Right lobe of liver (tissue), 6 donors: Measurements from ENCODE around the gene HES4. TPM values are rescaled to one million over a fixed set of nuclear protein-coding genes. Genes with fewer than 3 reads are reported as not detected.

ENCODE experiments used
- ATAC-seq, 4 donors: fragments of 200-7000 bp; cut with Tn5 transposase; one replicate each; pipeline ENCODE4 v1.9.1; 2020; ENCODE audit warnings: mild to moderate bottlenecking in 4 of 4, moderate library complexity in 4 of 4
- DNase-seq, 3 donors: peaks; one replicate each; pipeline ENCODE4 v3.0.0-alpha.2; 2020
- H3K27ac ChIP-seq, 3 donors: fragments of 200-600 bp; one replicate each; pipeline ENCODE4 v1.8.0; 2022
- H3K27me3 ChIP-seq, 2 donors: fragments of 200-600 bp; one replicate each; pipeline ENCODE4 v1.8.0; 2022
- H3K36me3 ChIP-seq, 4 donors: fragments of 200-600 bp; sonication (generic) in 1 of 4; one replicate each; pipeline versions ENCODE4 v1.5.1 to v1.8.0; 2017 to 2022; ENCODE audit warnings: control low read depth in 1 of 4
- H3K4me1 ChIP-seq, 4 donors: fragments of 200-600 bp; sonication (generic) in 1 of 4; one replicate each; pipeline versions ENCODE4 v1.5.1 to v1.8.0; 2017 to 2022; ENCODE audit warnings: control low read depth in 1 of 4
- H3K4me3 ChIP-seq, 3 donors: fragments of 200-600 bp; one replicate each; pipeline ENCODE4 v1.8.0; 2022
- H3K9me3 ChIP-seq, 4 donors: fragments of 200-600 bp; sonication (generic) in 1 of 4; one replicate each; pipeline versions ENCODE4 v1.5.1 to v1.8.0; 2017 to 2022; ENCODE audit warnings: control low read depth in 1 of 4
- CTCF ChIP-seq, 4 donors: fragments of 200-600 bp in 3 of 4; fragments of 450-650 bp in 1 of 4; IDR thresholded peaks; one replicate each; pipeline versions ENCODE4 v1.5.1 to v1.8.0; 2016 to 2022; ENCODE audit warnings: antibody characterized with exemption in 4 of 4, mild to moderate bottlenecking in 2 of 4
- POLR2A ChIP-seq: fragments of 450-650 bp; IDR thresholded peaks from one replicate; pipeline ENCODE4 v1.6.1; 2017; ENCODE audit warnings: antibody characterized with exemption, mild to moderate bottlenecking
- WGBS: methylation state at CpG from one replicate; pipeline ENCODE4 v1.1.6; 2018; ENCODE audit warnings: low coverage, low lambda C conversion rate; ENCODE audit not compliant: insufficient coverage; ENCODE audit errors: missing lambda C conversion rate; 5-methylcytosine and 5-hydroxymethylcytosine counted together
- intact Hi-C, 2 donors: fragments of 100-400 bp; cut with DNase I; formaldehyde crosslinking; loops; one replicate each; pipeline versions ENCODE4 v1.11.2 to v1.14.1; 2022
- long read RNA-seq: library from polyadenylated mRNA; unstranded; transcript quantifications from one replicate; pipeline ENCODE4 v2.0.0, GENCODE V29; 2019
- total RNA-seq, 6 experiments: library from RNA; depleted of rRNA in 2 of 6; stranded (reverse); fragments of >200 nt in 2 of 6; fragmentation: NEBNext Ultra II Directional in 3 of 6; extraction: Animal tissue kit (Norgen Biotek cat#: 25700) in 3 of 6; gene quantifications; one replicate each; pipeline versions ENCODE4 v1.1.0 to v1.2.4, GENCODE V29; 2016 to 2023
- donor health status: DM: no; HTN: yes; CAD: no.
- donor health status: DM: no; HTN: no; CAD: no.
- donor health status: DM: no; HTN: no; CAD: no.
- donor health status: DM: no; HTN: yes; CAD: no.
- donor health status: DM: no; HTN: yes; CAD: no.

Gene HES4, protein sequence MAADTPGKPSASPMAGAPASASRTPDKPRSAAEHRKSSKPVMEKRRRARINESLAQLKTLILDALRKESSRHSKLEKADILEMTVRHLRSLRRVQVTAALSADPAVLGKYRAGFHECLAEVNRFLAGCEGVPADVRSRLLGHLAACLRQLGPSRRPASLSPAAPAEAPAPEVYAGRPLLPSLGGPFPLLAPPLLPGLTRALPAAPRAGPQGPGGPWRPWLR
- total RNA-seq = 10 to 100 TPM in 2 of 6 experiments, 1 to 10 TPM in 4; 1.6 to 21.5 (median 5.2) TPM
- long read RNA-seq = 0 reads

GRCh38 chr1:999725-1000356, at the start of gene HES4:
Gene HES4 (minus strand): TSS chr1:1000097. CDS start chr1:999973, 124 bp downstream.
- Histone ChIP-seq H3K27me3 (peaks cover 6 to 14% of the 10 kb centered on the region in 2 donors), H3K4me1 (peaks cover 0 to 38% (median 2%) of the 10 kb centered on the region in 4 donors), H3K9me3 (no peaks in the 10 kb centered on the region), H3K36me3 (no peaks in the 10 kb centered on the region), H3K27ac (peak within 1 kb of the TSS; percentile 76 to 92 (median 80)), H3K4me3 (peak within 1 kb of the TSS; percentile 50 to 67 (median 58))
- 0% methylated on average over 1 of the region's 95 CpGs for WGBS
- ATAC-seq (peak; percentile 73 to 81 (median 79)), DNase-seq (peak; percentile 87 to 92 (median 89))
- intact Hi-C loops = no loop called here
- peak; percentile 91 for TF ChIP-seq POLR2A
- TF ChIP-seq CTCF (IDR thresholded peaks at IDR 0.05) = no peak

DNA sequence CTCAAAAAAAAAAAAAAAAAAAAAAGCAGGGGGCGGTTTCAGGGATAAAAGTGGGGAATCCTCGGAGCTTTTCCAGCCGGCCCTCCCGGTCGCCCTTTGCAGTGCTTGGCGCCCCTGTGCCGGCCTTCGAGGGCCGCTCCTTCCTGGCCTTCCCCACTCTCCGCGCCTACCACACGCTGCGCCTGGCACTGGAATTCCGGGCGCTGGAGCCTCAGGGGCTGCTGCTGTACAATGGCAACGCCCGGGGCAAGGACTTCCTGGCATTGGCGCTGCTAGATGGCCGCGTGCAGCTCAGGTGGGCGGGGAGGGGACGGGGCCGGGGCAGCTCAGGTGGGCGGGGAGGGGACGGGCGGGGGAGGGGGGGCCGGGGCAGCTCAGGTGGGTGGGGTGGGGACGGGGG, 48.9 kb upstream of the HES4 start:
- Histone ChIP-seq H3K36me3 (peaks cover 0 to 2% (median 0%) of the 10 kb centered on the region in 4 donors), H3K4me1 (no peaks in the 10 kb centered on the region), H3K9me3 (no peaks in the 10 kb centered on the region), H3K27ac (no peak overlapping the region), H3K27me3 (no peaks in the 10 kb centered on the region), H3K4me3 (no peak overlapping the region)
- TF ChIP-seq POLR2A (no peak), CTCF (IDR thresholded peaks at IDR 0.05) (no peak)
- ATAC-seq (no peak), DNase-seq (no peak)
- 95% methylated on average over 14 of the region's 28 CpGs for WGBS
- intact Hi-C loops = no loop called here

DNA sequence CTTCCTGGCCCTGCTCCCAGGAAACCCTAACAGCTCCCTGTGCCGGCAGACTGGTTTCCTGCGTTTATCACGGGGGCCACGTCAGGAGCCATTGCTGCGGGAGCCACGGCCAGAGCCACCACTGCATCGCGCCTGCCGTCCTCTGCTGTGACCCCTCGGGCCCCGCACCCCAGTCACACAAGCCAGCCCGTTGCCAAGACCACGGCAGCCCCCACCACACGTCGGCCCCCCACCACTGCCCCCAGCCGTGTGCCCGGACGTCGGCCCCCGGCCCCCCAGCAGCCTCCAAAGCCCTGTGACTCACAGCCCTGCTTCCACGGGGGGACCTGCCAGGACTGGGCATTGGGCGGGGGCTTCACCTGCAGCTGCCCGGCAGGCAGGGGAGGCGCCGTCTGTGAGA, 48.1 kb upstream of the HES4 start:
- no peak overlapping the region for H3K27ac ChIP-seq
- H3K9me3 ChIP-seq = no peaks in the 10 kb centered on the region
- intact Hi-C loops = no loop called here
- no peak overlapping the region for H3K4me3 ChIP-seq
- no peaks in the 10 kb centered on the region for H3K27me3 ChIP-seq
- TF ChIP-seq POLR2A (no peak), CTCF (IDR thresholded peaks at IDR 0.05) (no peak)
- 89% methylated on average over 9 of the region's 25 CpGs for WGBS
- peaks cover 0 to 2% (median 0%) of the 10 kb centered on the region in 4 donors for H3K36me3 ChIP-seq
- no peak for DNase-seq
- no peak for ATAC-seq
- H3K4me1 ChIP-seq = no peaks in the 10 kb centered on the region

DNA sequence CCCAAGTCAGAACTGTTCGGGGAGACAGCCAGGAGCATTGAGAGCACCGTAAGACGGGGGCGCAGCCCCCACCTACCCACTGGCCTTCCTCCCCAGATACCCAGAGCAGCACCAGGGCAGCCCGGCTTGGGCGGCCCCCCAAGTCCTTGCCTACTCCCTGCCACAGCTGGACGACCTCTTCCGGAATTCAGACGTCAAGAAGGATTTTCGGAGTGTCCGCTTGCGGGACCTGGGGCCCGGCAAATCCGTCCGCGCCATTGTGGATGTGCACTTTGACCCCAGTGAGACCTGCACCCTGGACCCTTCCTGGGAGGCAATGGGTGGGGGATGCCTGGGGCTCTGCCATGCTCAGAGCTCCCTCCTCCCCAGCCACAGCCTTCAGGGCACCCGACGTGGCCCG, 47.5 kb upstream of the HES4 start:
- no peaks in the 10 kb centered on the region for H3K4me1 ChIP-seq
- ATAC-seq (no peak), DNase-seq (no peak)
- 89% methylated on average over 4 of the region's 19 CpGs for WGBS
- H3K9me3 ChIP-seq = no peaks in the 10 kb centered on the region
- TF ChIP-seq POLR2A (no peak), CTCF (IDR thresholded peaks at IDR 0.05) (no peak)
- no peaks in the 10 kb centered on the region for H3K27me3 ChIP-seq
- no peak overlapping the region for H3K4me3 ChIP-seq
- no peak overlapping the region for H3K27ac ChIP-seq
- H3K36me3 ChIP-seq = peaks cover 0 to 2% (median 0%) of the 10 kb centered on the region in 4 donors
- intact Hi-C loops = no loop called here
